ENCODE results near the gene PROP1. TPM values are rescaled to one million over a fixed set of nuclear protein-coding genes. Genes with fewer than 3 reads are reported as not detected.
"Not testable (repeated sequence)": the region's sequence is repeated elsewhere in the genome, so short reads cannot be mapped to it uniquely, and the experiment has no call there.

The PROP1 gene
- total RNA-seq, 1 donor from 2014 or later: not detected

GRCh38 chr5:177982956-177983355 is 13.1 kb downstream of the PROP1 start:
- no peaks in the 10 kb centered on the region for H3K4me1 ChIP-seq
- H3K36me3 ChIP-seq: no peaks in the 10 kb centered on the region
- no peak for TF ChIP-seq CTCF (IDR thresholded peaks at IDR 0.05)
- H3K9me3 ChIP-seq: no peaks in the 10 kb centered on the region
- no peak overlapping the region for H3K27ac ChIP-seq
- no peak for DNase-seq (ENCODE audit: low spot score in 2 of 2)
- H3K4me3 ChIP-seq: no peak overlapping the region
- intact Hi-C loops (cut with DNase I): no loop called here
- peaks cover 4% of the 10 kb centered on the region for H3K27me3 ChIP-seq

- no peaks in the 10 kb centered on the region for H3K36me3 ChIP-seq
- DNase-seq (ENCODE audit: low spot score in 2 of 2): no peak
- intact Hi-C loops (cut with DNase I): no loop called here
- no peak overlapping the region for H3K27ac ChIP-seq
- H3K9me3 ChIP-seq: no peaks in the 10 kb centered on the region
- no peaks in the 10 kb centered on the region for H3K4me1 ChIP-seq
- TF ChIP-seq CTCF (IDR thresholded peaks at IDR 0.05): no peak
- H3K27me3 ChIP-seq: peaks cover 4% of the 10 kb centered on the region
- no peak overlapping the region for H3K4me3 ChIP-seq
Measured at GRCh38 chr5:177982072-177982727, 13.8 kb downstream of the PROP1 start.

- H3K4me1 ChIP-seq: no peaks in the 10 kb centered on the region
- H3K4me3 ChIP-seq: no peak overlapping the region
- no peak overlapping the region for H3K27ac ChIP-seq
- no peaks in the 10 kb centered on the region for H3K9me3 ChIP-seq
- intact Hi-C loops (cut with DNase I): no loop called here
- TF ChIP-seq CTCF (IDR thresholded peaks at IDR 0.05): no peak
- DNase-seq (ENCODE audit: low spot score in 2 of 2): no peak
- H3K27me3 ChIP-seq: peaks cover 4% of the 10 kb centered on the region
- no peaks in the 10 kb centered on the region for H3K36me3 ChIP-seq
Measured at GRCh38 chr5:177981296-177982071, 14.6 kb downstream of the PROP1 start.

GRCh38 chr5:177980743-177981151 is 15.3 kb downstream of the PROP1 start:
- TF ChIP-seq CTCF (IDR thresholded peaks at IDR 0.05): no peak
- DNase-seq (ENCODE audit: low spot score in 2 of 2): no peak
- intact Hi-C loops (cut with DNase I): no loop called here
- Histone ChIP-seq H3K27me3 (peaks cover 4% of the 10 kb centered on the region), H3K27ac (no peak overlapping the region), H3K36me3 (no peaks in the 10 kb centered on the region), H3K4me1 (no peaks in the 10 kb centered on the region), H3K4me3 (no peak overlapping the region), H3K9me3 (peaks cover 0 to 2% of the 10 kb centered on the region in 2 donors)

GRCh38 chr5:177977600-177977999 is 18.4 kb downstream of the PROP1 start:
- H3K4me1 ChIP-seq; H3K27ac ChIP-seq; DNase-seq (ENCODE audit: low spot score in 2 of 2); H3K9me3 ChIP-seq; H3K36me3 ChIP-seq; intact Hi-C loops (cut with DNase I); H3K27me3 ChIP-seq; H3K4me3 ChIP-seq: not testable (repeated sequence)

GRCh38 chr5:177973066-177973635 is 22.9 kb downstream of the PROP1 start:
- no peaks in the 10 kb centered on the region for H3K36me3 ChIP-seq
- intact Hi-C loops (cut with DNase I): no loop called here
- H3K4me3 ChIP-seq: no peak overlapping the region
- no peak for DNase-seq (ENCODE audit: low spot score in 2 of 2)
- TF ChIP-seq CTCF (IDR thresholded peaks at IDR 0.05): no peak
- H3K9me3 ChIP-seq: peaks cover 0 to 5% of the 10 kb centered on the region in 2 donors
- H3K27me3 ChIP-seq: no peaks in the 10 kb centered on the region
- no peak overlapping the region for H3K27ac ChIP-seq
- no peaks in the 10 kb centered on the region for H3K4me1 ChIP-seq
